ENCODE results near the gene TCP11X1. TPM values are rescaled to one million over a fixed set of nuclear protein-coding genes. Genes with fewer than 3 reads are reported as not detected.
"Not testable (repeated sequence)": the region's sequence is repeated elsewhere in the genome, so short reads cannot be mapped to it uniquely, and the experiment has no call there.

TCP11X1 gene
- polyA plus RNA-seq (2011; rRNA removed) (not detected in 2 replicates), polyA plus RNA-seq (2017; fragmentation: RNase III; extraction: RNeasy Plus Mini Kit Qiagen cat#74134 plus additional on column Dnase treatment) (not detected in 3 replicates), polyA minus RNA-seq (2011; rRNA and poly(A)+ RNA removed) (not detected in 2 replicates)
- not detected in 2 replicates for polyA plus RNA-seq (2012; cell fraction: cytosol; rRNA removed)
- not detected in 2 replicates for polyA plus RNA-seq (2012; cell fraction: nucleus; rRNA removed)

GRCh38 chrX:102214986-102215385, at the start of gene TCP11X1:
Gene TCP11X1 (plus strand): TSS chrX:102215301.
- POLR2A ChIA-PET; FAIRE-seq; DNase-seq (ENCODE audit: low read depth in 1 of 2, low spot score in 1 of 2); H3K9me3 ChIP-seq; H3K27ac ChIP-seq; ATAC-seq; H3K4me3 ChIP-seq; H3K4me1 ChIP-seq; CTCF ChIA-PET; H3K4me2 ChIP-seq: not testable (repeated sequence)
- WGBS (ENCODE audit: missing lambda C conversion rate), result no CpG with 5 or more reads among the region's 15 CpGs

GRCh38 chrX:102185967-102186720, 29.0 kb upstream of the TCP11X1 start:
- no peak for DNase-seq (ENCODE audit: low read depth in 1 of 2, low spot score in 1 of 2)
- POLR2A ChIA-PET, result no interaction called here

GRCh38 chrX:102207940-102208339, 7.2 kb upstream of the TCP11X1 start:
- WGBS (ENCODE audit: missing lambda C conversion rate), result no CpG with 5 or more reads among the region's 5 CpGs
- CTCF ChIA-PET; H3K4me3 ChIP-seq; POLR2A ChIA-PET; H3K4me2 ChIP-seq; DNase-seq (ENCODE audit: low read depth in 1 of 2, low spot score in 1 of 2); H3K27ac ChIP-seq; FAIRE-seq; H3K9me3 ChIP-seq; H3K4me1 ChIP-seq: not testable (repeated sequence)
- peak; percentile 66 to 69; a peak in 3 of 6 replicates for ATAC-seq

More at GRCh38 chrX:102185967-102186720, 29.0 kb upstream of the TCP11X1 start:
- CTCF ChIA-PET, result no interaction called here
- Histone ChIP-seq H3K4me3 (no peak overlapping the region), H3K9me3 (no peaks in the 10 kb centered on the region), H3K4me2 (no peak overlapping the region), H3K27ac (no peak overlapping the region), H3K4me1 (no peaks in the 10 kb centered on the region)
- TF ChIP-seq MAZ (IDR thresholded peaks at IDR 0.05; ENCODE audit: borderline replicate concordance, low read depth, low read length) (no peak), MAFK (IDR thresholded peaks at IDR 0.05; ENCODE audit: partially characterized antibody) (peak; percentile 61)
- 31% methylated on average over 7 of the region's 7 CpGs for WGBS (ENCODE audit: missing lambda C conversion rate)
- FAIRE-seq, result no peak
- no peak for ATAC-seq

GRCh38 chrX:102216497-102216896, 1.4 kb downstream of the TCP11X1 start:
- H3K4me2 ChIP-seq; H3K4me1 ChIP-seq; FAIRE-seq; H3K27ac ChIP-seq; DNase-seq (ENCODE audit: low read depth in 1 of 2, low spot score in 1 of 2); H3K9me3 ChIP-seq; H3K4me3 ChIP-seq; POLR2A ChIA-PET; CTCF ChIA-PET: not testable (repeated sequence)
- peak; percentile 47 to 61; a peak in 2 of 6 replicates for ATAC-seq
- WGBS (ENCODE audit: missing lambda C conversion rate), result no CpG with 5 or more reads among the region's 3 CpGs

GRCh38 chrX:102235678-102236077, 20.6 kb downstream of the TCP11X1 start:
- no CpG with 5 or more reads among the region's 7 CpGs for WGBS (ENCODE audit: missing lambda C conversion rate)
- DNase-seq (ENCODE audit: low read depth in 1 of 2, low spot score in 1 of 2); CTCF ChIA-PET; H3K4me1 ChIP-seq; FAIRE-seq; POLR2A ChIA-PET; H3K9me3 ChIP-seq; H3K4me3 ChIP-seq; ATAC-seq; H3K27ac ChIP-seq; H3K4me2 ChIP-seq: not testable (repeated sequence)

- WGBS (ENCODE audit: missing lambda C conversion rate), result 20% methylated on average over 3 of the region's 15 CpGs
- H3K4me1 ChIP-seq; H3K9me3 ChIP-seq; CTCF ChIA-PET; ATAC-seq; DNase-seq (ENCODE audit: low read depth in 1 of 2, low spot score in 1 of 2); FAIRE-seq; H3K27ac ChIP-seq; POLR2A ChIA-PET; H3K4me3 ChIP-seq; H3K4me2 ChIP-seq: not testable (repeated sequence)
Measured at GRCh38 chrX:102240265-102240664, 25.2 kb downstream of the TCP11X1 start.

GRCh38 chrX:102246893-102247292, 31.8 kb downstream of the TCP11X1 start, which contains the start of gene NXF2:
Gene NXF2 (plus strand): TSS chrX:102247167. CDS start chrX:102307079, 59,912 bp downstream.
- H3K9me3 ChIP-seq; H3K4me1 ChIP-seq; H3K27ac ChIP-seq; CTCF ChIA-PET; POLR2A ChIA-PET; ATAC-seq; H3K4me3 ChIP-seq; FAIRE-seq; DNase-seq (ENCODE audit: low read depth in 1 of 2, low spot score in 1 of 2); H3K4me2 ChIP-seq: not testable (repeated sequence)
- WGBS (ENCODE audit: missing lambda C conversion rate), result no CpG with 5 or more reads among the region's 9 CpGs

- POLR2A ChIA-PET; DNase-seq (ENCODE audit: low read depth in 1 of 2, low spot score in 1 of 2); H3K4me3 ChIP-seq; H3K9me3 ChIP-seq; ATAC-seq; H3K27ac ChIP-seq; H3K4me1 ChIP-seq; H3K4me2 ChIP-seq; CTCF ChIA-PET: not testable (repeated sequence)
- WGBS (ENCODE audit: missing lambda C conversion rate), result no CpG with 5 or more reads among the region's 4 CpGs
- peak; percentile 43 for FAIRE-seq
Measured at GRCh38 chrX:102272231-102272630, 57.1 kb downstream of the TCP11X1 start.

Other genes with a start within 250 kb of the TCP11X1 start
- not detected in 2 replicates for gene TCEAL2, start 89.6 kb upstream of the TCP11X1 start, polyA plus RNA-seq (2011; rRNA removed)
- not detected in 3 replicates for gene TCEAL2, start 89.6 kb upstream of the TCP11X1 start, polyA plus RNA-seq (2017; fragmentation: RNase III; extraction: RNeasy Plus Mini Kit Qiagen cat#74134 plus additional on column Dnase treatment)
- not detected in 2 replicates for gene TCEAL6, start 72.8 kb upstream of the TCP11X1 start, polyA plus RNA-seq (2011; rRNA removed)
- gene TCEAL6, start 72.8 kb upstream of the TCP11X1 start, polyA plus RNA-seq (2017; fragmentation: RNase III; extraction: RNeasy Plus Mini Kit Qiagen cat#74134 plus additional on column Dnase treatment), result not detected in 3 replicates
- not detected in 2 replicates for gene BEX5, start 59.3 kb upstream of the TCP11X1 start, polyA plus RNA-seq (2011; rRNA removed)
- gene BEX5, start 59.3 kb upstream of the TCP11X1 start, polyA plus RNA-seq (2017; fragmentation: RNase III; extraction: RNeasy Plus Mini Kit Qiagen cat#74134 plus additional on column Dnase treatment), result not detected in 3 replicates
- gene NXF2, start 31.9 kb downstream of the TCP11X1 start, polyA plus RNA-seq (2011; rRNA removed), result not detected in 2 replicates
- not detected in 3 replicates for gene NXF2, start 31.9 kb downstream of the TCP11X1 start, polyA plus RNA-seq (2017; fragmentation: RNase III; extraction: RNeasy Plus Mini Kit Qiagen cat#74134 plus additional on column Dnase treatment)
- gene NXF2B, start 224.7 kb downstream of the TCP11X1 start, polyA plus RNA-seq (2011; rRNA removed), result not detected in 2 replicates
- not detected in 3 replicates for gene NXF2B, start 224.7 kb downstream of the TCP11X1 start, polyA plus RNA-seq (2017; fragmentation: RNase III; extraction: RNeasy Plus Mini Kit Qiagen cat#74134 plus additional on column Dnase treatment)